ENCODE measurements around the gene DCST2.

Gene DCST2

DNA sequence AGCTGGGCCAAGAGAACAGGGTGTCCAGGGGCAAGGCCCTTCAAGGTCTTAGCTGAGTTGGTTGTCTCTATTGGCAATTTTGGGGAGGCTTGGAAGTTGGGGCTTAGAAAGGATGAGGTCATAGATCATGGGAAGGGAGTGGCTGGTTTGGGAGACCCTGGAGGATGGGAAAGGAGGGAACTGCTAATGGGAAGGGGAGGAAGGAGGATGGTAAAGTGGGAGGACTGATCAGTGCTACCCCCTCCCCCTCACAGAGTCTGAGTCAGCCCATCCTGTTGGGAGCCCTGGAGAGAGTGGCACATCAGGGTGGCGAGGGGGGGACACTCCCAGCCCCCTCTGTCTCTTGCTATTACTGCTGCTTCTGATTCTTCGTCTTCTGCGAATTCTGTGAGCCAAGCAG is 35.0 kb upstream of the DCST2 start:
- no peak overlapping the region for H3K4me2 ChIP-seq (ENCODE audit: low read length)
- no peak for TF ChIP-seq EZH2phosphoT487 (IDR thresholded peaks at IDR 0.05; ENCODE audit: low read depth)
- TF ChIP-seq, protein P1, sequence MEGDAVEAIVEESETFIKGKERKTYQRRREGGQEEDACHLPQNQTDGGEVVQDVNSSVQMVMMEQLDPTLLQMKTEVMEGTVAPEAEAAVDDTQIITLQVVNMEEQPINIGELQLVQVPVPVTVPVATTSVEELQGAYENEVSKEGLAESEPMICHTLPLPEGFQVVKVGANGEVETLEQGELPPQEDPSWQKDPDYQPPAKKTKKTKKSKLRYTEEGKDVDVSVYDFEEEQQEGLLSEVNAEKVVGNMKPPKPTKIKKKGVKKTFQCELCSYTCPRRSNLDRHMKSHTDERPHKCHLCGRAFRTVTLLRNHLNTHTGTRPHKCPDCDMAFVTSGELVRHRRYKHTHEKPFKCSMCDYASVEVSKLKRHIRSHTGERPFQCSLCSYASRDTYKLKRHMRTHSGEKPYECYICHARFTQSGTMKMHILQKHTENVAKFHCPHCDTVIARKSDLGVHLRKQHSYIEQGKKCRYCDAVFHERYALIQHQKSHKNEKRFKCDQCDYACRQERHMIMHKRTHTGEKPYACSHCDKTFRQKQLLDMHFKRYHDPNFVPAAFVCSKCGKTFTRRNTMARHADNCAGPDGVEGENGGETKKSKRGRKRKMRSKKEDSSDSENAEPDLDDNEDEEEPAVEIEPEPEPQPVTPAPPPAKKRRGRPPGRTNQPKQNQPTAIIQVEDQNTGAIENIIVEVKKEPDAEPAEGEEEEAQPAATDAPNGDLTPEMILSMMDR (IDR thresholded peaks at IDR 0.05; ENCODE audit: low read depth, low read length): no peak
- no peak overlapping the region for H3K27ac ChIP-seq (ENCODE audit: low read length)
- no peak overlapping the region for H3K9ac ChIP-seq (ENCODE audit: low read length)
- no peaks in the 10 kb centered on the region for H3K27me3 ChIP-seq (ENCODE audit: low read depth, low read length)
- peaks cover 33% of the 10 kb centered on the region for H3K36me3 ChIP-seq (replicated peaks; ENCODE audit: low read depth, low read length)
- no peaks in the 10 kb centered on the region for H3K9me3 ChIP-seq (ENCODE audit: insufficient read depth, low read length)
- no peak overlapping the region for H3K4me3 ChIP-seq (ENCODE audit: low read length)
- H2AFZ ChIP-seq (ENCODE audit: low read depth, low read length): no peak overlapping the region
- peaks cover 10% of the 10 kb centered on the region; the same call in 1 of the 2 replicates for H4K20me1 ChIP-seq (ENCODE audit: insufficient read depth, low read length)
- peaks cover 14% of the 10 kb centered on the region for H3K4me1 ChIP-seq (ENCODE audit: low read length)
- peaks cover 13% of the 10 kb centered on the region for H3K79me2 ChIP-seq (ENCODE audit: low read length)

DNA sequence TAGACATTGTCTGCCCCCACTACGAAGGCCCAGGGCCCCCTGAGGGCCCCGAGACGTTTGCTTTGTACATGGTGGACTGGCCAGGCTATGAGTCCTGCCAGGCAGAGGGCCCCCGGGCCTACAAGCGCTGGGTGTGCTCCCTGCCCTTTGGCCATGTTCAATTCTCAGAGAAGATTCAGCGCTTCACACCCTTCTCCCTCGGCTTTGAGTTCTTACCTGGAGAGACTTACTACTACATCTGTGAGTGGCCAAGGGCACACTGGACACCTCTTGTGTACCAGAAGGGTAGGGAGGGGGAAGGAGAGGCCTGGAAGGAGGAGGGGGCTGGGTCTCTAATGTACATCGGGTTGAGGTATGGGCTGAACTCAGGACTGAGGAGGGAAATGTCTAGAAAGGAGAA is 33.2 kb upstream of the DCST2 start:
- Histone ChIP-seq H3K27me3 (ENCODE audit: low read depth, low read length) (no peaks in the 10 kb centered on the region), H3K9me3 (ENCODE audit: insufficient read depth, low read length) (no peaks in the 10 kb centered on the region), H4K20me1 (ENCODE audit: insufficient read depth, low read length) (peaks cover 10% of the 10 kb centered on the region; the same call in 1 of the 2 replicates), H3K4me1 (ENCODE audit: low read length) (peaks cover 30% of the 10 kb centered on the region), H3K4me2 (ENCODE audit: low read length) (no peak overlapping the region), H3K4me3 (ENCODE audit: low read length) (no peak overlapping the region), H3K27ac (ENCODE audit: low read length) (no peak overlapping the region), H3K79me2 (ENCODE audit: low read length) (peaks cover 13% of the 10 kb centered on the region), H3K9ac (ENCODE audit: low read length) (no peak overlapping the region), H2AFZ (ENCODE audit: low read depth, low read length) (no peak overlapping the region), H3K36me3 (replicated peaks; ENCODE audit: low read depth, low read length) (peaks cover 33% of the 10 kb centered on the region)
- TF ChIP-seq EZH2phosphoT487 (IDR thresholded peaks at IDR 0.05; ENCODE audit: low read depth): no peak
- TF ChIP-seq, protein P1 (IDR thresholded peaks at IDR 0.05; ENCODE audit: low read depth, low read length): no peak

DNA sequence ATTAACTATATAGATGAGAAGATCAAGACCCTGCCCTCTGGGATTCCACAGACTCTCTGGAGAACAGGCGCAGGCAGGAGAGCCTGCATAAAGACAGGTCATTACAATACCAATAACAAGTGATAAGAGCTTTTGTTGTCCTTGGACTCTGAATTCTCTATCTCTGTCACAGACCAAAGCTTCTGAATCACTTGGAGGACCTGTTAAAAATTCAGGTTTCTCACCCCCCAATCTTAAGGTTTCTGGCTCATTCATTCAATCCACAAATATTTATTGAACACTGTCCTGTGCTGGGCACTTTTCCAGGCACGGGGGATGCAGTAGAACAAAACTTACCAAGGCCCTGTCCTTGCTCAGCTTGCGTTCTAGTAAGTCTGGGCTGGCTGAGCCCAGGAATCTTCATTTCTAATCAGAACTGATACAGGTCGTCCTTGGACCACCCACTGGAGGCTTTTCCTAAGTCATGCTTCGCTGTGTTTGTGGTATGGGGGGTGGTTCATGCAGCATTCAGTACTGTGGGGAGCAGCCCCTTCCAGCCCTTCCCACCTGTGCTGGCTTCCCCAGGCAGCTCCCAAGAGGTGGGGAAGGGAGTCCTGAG is 31.4 kb upstream of the DCST2 start:
- H3K9me3 ChIP-seq (ENCODE audit: insufficient read depth, low read length): no peaks in the 10 kb centered on the region
- H3K27me3 ChIP-seq (ENCODE audit: low read depth, low read length): no peaks in the 10 kb centered on the region
- no peak overlapping the region for H2AFZ ChIP-seq (ENCODE audit: low read depth, low read length)
- peak overlapping the region; percentile 85; the same call in 1 of the 2 replicates for H3K9ac ChIP-seq (ENCODE audit: low read length)
- peaks cover 26% of the 10 kb centered on the region for H3K4me1 ChIP-seq (ENCODE audit: low read length)
- no peak overlapping the region for H3K27ac ChIP-seq (ENCODE audit: low read length)
- peaks cover 13% of the 10 kb centered on the region for H3K79me2 ChIP-seq (ENCODE audit: low read length)
- H3K4me3 ChIP-seq (ENCODE audit: low read length): peak overlapping the region; percentile 83
- TF ChIP-seq, protein P1 (IDR thresholded peaks at IDR 0.05; ENCODE audit: low read depth, low read length): no peak
- TF ChIP-seq EZH2phosphoT487 (IDR thresholded peaks at IDR 0.05; ENCODE audit: low read depth): no peak
- peaks cover 28% of the 10 kb centered on the region for H3K36me3 ChIP-seq (replicated peaks; ENCODE audit: low read depth, low read length)
- H3K4me2 ChIP-seq (ENCODE audit: low read length): peak overlapping the region; percentile 91
- H4K20me1 ChIP-seq (ENCODE audit: insufficient read depth, low read length): peaks cover 10% of the 10 kb centered on the region; the same call in 1 of the 2 replicates

DNA sequence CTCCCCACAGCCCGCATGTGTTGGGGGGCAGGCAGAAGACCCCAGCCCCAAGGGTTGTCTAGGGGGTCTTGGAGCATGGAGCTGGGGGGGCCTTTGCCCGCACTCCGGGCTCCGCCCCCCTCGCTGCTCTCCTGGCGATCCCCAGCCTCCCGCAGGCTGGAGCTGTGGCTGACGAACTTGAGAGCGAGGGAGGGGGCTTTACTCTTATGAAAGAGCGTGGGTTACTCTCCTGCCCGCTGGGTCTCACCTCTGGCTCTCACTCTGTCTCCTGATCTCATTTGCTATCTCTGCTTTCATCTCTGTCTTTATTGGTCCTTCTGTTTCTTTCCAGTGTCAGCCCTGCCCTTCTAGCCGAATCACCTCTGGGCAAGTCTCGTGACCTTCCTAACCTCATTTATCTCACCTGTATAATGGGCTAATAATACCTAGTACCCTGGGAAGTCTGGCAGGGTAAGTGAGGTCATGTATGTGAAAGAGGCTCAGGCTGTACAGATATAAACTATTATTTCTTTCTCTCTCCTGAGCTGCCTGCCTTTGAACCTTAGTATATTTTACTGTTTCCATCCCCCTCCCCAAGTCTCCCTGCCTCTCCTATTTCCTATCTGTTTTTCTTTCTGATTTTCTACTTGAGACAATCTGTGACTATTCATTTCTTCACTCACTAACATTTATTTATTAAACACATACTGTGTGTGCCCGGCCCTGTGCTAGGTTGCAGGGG is 30.7 kb upstream of the DCST2 start:
- Histone ChIP-seq H3K27ac (ENCODE audit: low read length) (peak overlapping the region; percentile 71), H3K4me2 (ENCODE audit: low read length) (peak overlapping the region; percentile 91), H2AFZ (ENCODE audit: low read depth, low read length) (0 out of 2 replicates have a peak overlapping the region, but pooled peaks have one; percentile 22), H3K27me3 (ENCODE audit: low read depth, low read length) (no peaks in the 10 kb centered on the region), H3K36me3 (replicated peaks; ENCODE audit: low read depth, low read length) (peaks cover 22% of the 10 kb centered on the region), H3K4me3 (ENCODE audit: low read length) (peak overlapping the region; percentile 83), H3K79me2 (ENCODE audit: low read length) (peaks cover 13% of the 10 kb centered on the region), H3K9ac (ENCODE audit: low read length) (peak overlapping the region; percentile 85), H3K4me1 (ENCODE audit: low read length) (peaks cover 26% of the 10 kb centered on the region), H4K20me1 (ENCODE audit: insufficient read depth, low read length) (peaks cover 10% of the 10 kb centered on the region; the same call in 1 of the 2 replicates), H3K9me3 (ENCODE audit: insufficient read depth, low read length) (no peaks in the 10 kb centered on the region)
- no peak for TF ChIP-seq EZH2phosphoT487 (IDR thresholded peaks at IDR 0.05; ENCODE audit: low read depth)
- TF ChIP-seq, protein P1 (IDR thresholded peaks at IDR 0.05; ENCODE audit: low read depth, low read length): no peak
